ENCODE results near the gene SYN1.
"Not testable (repeated sequence)": the region's sequence is repeated elsewhere in the genome, so short reads cannot be mapped to it uniquely, and the experiment has no call there.

Gene SYN1

GRCh38 chrX:47633689-47634590, 14.3 kb upstream of the SYN1 start:
- DNase-seq, result no peak

- DNase-seq, result no peak
These were observed 13.0 kb upstream of the SYN1 start for GRCh38 chrX:47632666-47633065.

- DNase-seq, result no peak
These were observed 12.0 kb upstream of the SYN1 start for GRCh38 chrX:47631676-47632075.

GRCh38 chrX:47629419-47630200, 10.0 kb upstream of the SYN1 start, which contains the start of gene CFP:
TSS of gene CFP (minus strand) at chrX:47629930. CDS start at chrX:47629844, 86 bp downstream.
- no peak for DNase-seq

- no peak for DNase-seq
These were observed 9.3 kb upstream of the SYN1 start for GRCh38 chrX:47628982-47629381.

- DNase-seq, result no peak
These were observed 5.7 kb upstream of the SYN1 start for GRCh38 chrX:47625365-47625764.

GRCh38 chrX:47623540-47624027, 3.9 kb upstream of the SYN1 start:
- peak; percentile 80 for DNase-seq

- no peak for DNase-seq
These were observed 2.2 kb upstream of the SYN1 start for GRCh38 chrX:47621851-47622250.

- DNase-seq, result no peak
These were observed 637 bp upstream of the SYN1 start for GRCh38 chrX:47620303-47620685.

- no peak for DNase-seq
These were observed 653 bp downstream of the SYN1 start for GRCh38 chrX:47618923-47619485.

GRCh38 chrX:47614618-47615017, 5.0 kb downstream of the SYN1 start:
- DNase-seq, result no peak

- no peak for DNase-seq
These were observed 6.6 kb downstream of the SYN1 start for GRCh38 chrX:47613082-47613481.

GRCh38 chrX:47612418-47612817, 7.2 kb downstream of the SYN1 start:
- DNase-seq, result no peak

GRCh38 chrX:47611926-47612325, 7.7 kb downstream of the SYN1 start:
- DNase-seq, result no peak

GRCh38 chrX:47611489-47611888, 8.2 kb downstream of the SYN1 start:
- DNase-seq, result no peak

GRCh38 chrX:47610511-47610910, 9.1 kb downstream of the SYN1 start:
- DNase-seq, result no peak

GRCh38 chrX:47608130-47608810, 11.4 kb downstream of the SYN1 start:
- no peak for DNase-seq

- no peak for DNase-seq
These were observed 12.6 kb downstream of the SYN1 start for GRCh38 chrX:47607091-47607490.

- DNase-seq, result no peak
These were observed 14.6 kb downstream of the SYN1 start for GRCh38 chrX:47605024-47605423.

GRCh38 chrX:47603125-47603524, 16.5 kb downstream of the SYN1 start:
- DNase-seq, result not testable (repeated sequence)

GRCh38 chrX:47597222-47597621, 22.4 kb downstream of the SYN1 start:
- no peak for DNase-seq

- no peak for DNase-seq
These were observed 23.4 kb downstream of the SYN1 start for GRCh38 chrX:47596256-47596655.

GRCh38 chrX:47595716-47596251, 23.9 kb downstream of the SYN1 start:
- no peak for DNase-seq
